H1 (cell line): ENCODE data around the gene MACROD2. TPM values are rescaled to one million over a fixed set of nuclear protein-coding genes. Genes with fewer than 3 reads are reported as not detected.

Source experiments
- CTCF ChIA-PET: fragments of 300-600 bp; sonication (Branson Sonifier 250); formaldehyde crosslinking; loops from one replicate; lab custom pipeline; 2021; ENCODE audit not compliant: partially characterized antibody; lab: Charles Lee
- POLR2A ChIA-PET: fragments of 300-600 bp; sonication (Branson Sonifier 250); formaldehyde crosslinking; loops from one replicate; lab custom pipeline; 2021; ENCODE audit warnings: inconsistent platforms; ENCODE audit not compliant: partially characterized antibody; lab: Charles Lee
- DNase-seq, 2 experiments: peaks; one replicate each; pipeline versions ENCODE4 v3.0.0 to v3.0.0-alpha.2; 2010 to 2022; ENCODE audit warnings: low spot score in 2 of 2, low read depth in 1 of 2, mixed read lengths in 1 of 2
- FAIRE-seq: peaks from 2 replicates; lab custom pipeline; 2011; peaks lifted over from hg19 to GRCh38; lab: Jason Lieb, UNC
- H2AFZ ChIP-seq: 2 replicates; pipeline ENCODE4 v1.8.1; 2012; ENCODE audit warnings: low read length, inconsistent platforms
- H2AK5ac ChIP-seq: 2 replicates; pipeline ENCODE4 v1.6.1; 2013; ENCODE audit warnings: low read depth, low read length
- H2BK120ac ChIP-seq: replicated peaks from 2 replicates; pipeline ENCODE3; 2013; ENCODE audit warnings: low read depth, low read length, inconsistent platforms
- H2BK12ac ChIP-seq: 2 replicates; pipeline ENCODE4 v1.6.1; 2013; ENCODE audit warnings: low read depth, low read length
- H2BK15ac ChIP-seq: 2 replicates; pipeline ENCODE4 v1.6.1; 2013; ENCODE audit warnings: low read length
- H2BK20ac ChIP-seq: 2 replicates; pipeline ENCODE4 v1.6.1; 2013; ENCODE audit warnings: low read length
- H2BK5ac ChIP-seq: 2 replicates; pipeline ENCODE4 v1.6.1; 2013; ENCODE audit warnings: low read depth, low read length
- H3K14ac ChIP-seq: 2 replicates; pipeline ENCODE4 v1.6.1; 2013; ENCODE audit warnings: inconsistent platforms; ENCODE audit not compliant: insufficient read length
- H3K18ac ChIP-seq: 2 replicates; pipeline ENCODE4 v1.6.1; 2013; ENCODE audit warnings: low read length; ENCODE audit errors: extremely low read depth
- H3K23ac ChIP-seq: 2 replicates; pipeline ENCODE4 v1.6.1; 2013; ENCODE audit warnings: inconsistent platforms; ENCODE audit not compliant: insufficient read length
- H3K23me2 ChIP-seq: 2 replicates; pipeline ENCODE4 v1.6.1; 2013; ENCODE audit warnings: low read depth, low read length
- H3K27ac ChIP-seq: 2 replicates; pipeline ENCODE4 v1.6.1; 2011; ENCODE audit warnings: low read depth, low read length, inconsistent platforms
- H3K27me3 ChIP-seq, 4 experiments: replicated peaks in 1 of 4; 1 replicate in 1 of 4; 2 replicates in 3 of 4; pipeline versions ENCODE4 v1.6.1 to v1.8.1; 2011 to 2013; ENCODE audit warnings: low read length in 3 of 4, mild to moderate bottlenecking in 3 of 4, inconsistent platforms in 2 of 4, mixed read lengths in 2 of 4, moderate library complexity in 1 of 4; ENCODE audit not compliant: control insufficient read depth in 3 of 4, insufficient read depth in 3 of 4; ENCODE audit errors: extremely low read depth in 1 of 4
- H3K36me3 ChIP-seq, 4 experiments: 2 replicates each; pipeline versions ENCODE4 v1.6.1 to v1.8.1; 2011 to 2013; ENCODE audit warnings: mild to moderate bottlenecking in 4 of 4, low read length in 3 of 4, moderate library complexity in 2 of 4, control low read depth in 1 of 4, inconsistent platforms in 1 of 4; ENCODE audit not compliant: insufficient read depth in 4 of 4, control insufficient read depth in 2 of 4
- H3K4ac ChIP-seq: replicated peaks from 2 replicates; pipeline ENCODE3; 2013; ENCODE audit warnings: low read length, low read depth, mixed read lengths, inconsistent platforms; ENCODE audit not compliant: insufficient read length
- H3K4me1 ChIP-seq, 4 experiments: replicated peaks in 1 of 4; 1 replicate in 1 of 4; 2 replicates in 3 of 4; pipeline versions ENCODE4 v1.6.1 to v1.8.1; 2011 to 2013; ENCODE audit warnings: low read length in 3 of 4, inconsistent platforms in 2 of 4, mixed read lengths in 1 of 4; ENCODE audit not compliant: insufficient read depth in 4 of 4, control insufficient read depth in 3 of 4
- H3K4me2 ChIP-seq, 2 experiments: 2 replicates each; pipeline versions ENCODE4 v1.6.1 to v1.8.1; 2011 to 2013; ENCODE audit warnings: low read depth in 2 of 2, low read length in 2 of 2, control low read depth in 1 of 2, inconsistent platforms in 1 of 2, mild to moderate bottlenecking in 1 of 2; ENCODE audit not compliant: insufficient read depth in 1 of 2
- H3K4me3 ChIP-seq, 4 experiments: fragments of 200-600, 300-600 bp in 1 of 4; sonication (generic), shearing (Covaris generic), sonication (Bioruptor Twin) in 1 of 4; 2 replicates each; pipeline versions ENCODE4 v1.5.1 to v1.8.1; 2011 to 2016; ENCODE audit warnings: low read length in 4 of 4, low read depth in 3 of 4, control low read depth in 2 of 4, inconsistent platforms in 2 of 4, mild to moderate bottlenecking in 2 of 4, mixed read lengths in 1 of 4, moderate library complexity in 1 of 4; ENCODE audit not compliant: insufficient read depth in 2 of 4; ENCODE audit errors: extremely low read depth in 1 of 4
- H3K56ac ChIP-seq: replicated peaks from 2 replicates; pipeline ENCODE3; 2013; ENCODE audit warnings: low read depth, mild to moderate bottlenecking, mixed read lengths, low read length, inconsistent platforms; ENCODE audit not compliant: insufficient read length
- H3K79me1 ChIP-seq: 2 replicates; pipeline ENCODE4 v1.6.1; 2013; ENCODE audit warnings: low read depth, low read length, control low read depth
- H3K79me2 ChIP-seq, 2 experiments: 2 replicates each; pipeline versions ENCODE4 v1.6.1 to v1.8.1; 2012 to 2013; ENCODE audit warnings: low read length in 2 of 2, mild to moderate bottlenecking in 2 of 2, inconsistent platforms in 1 of 2; ENCODE audit not compliant: insufficient read depth in 2 of 2, control insufficient read depth in 1 of 2
- H3K9ac ChIP-seq, 4 experiments: replicated peaks in 1 of 4; 1 replicate in 1 of 4; 2 replicates in 3 of 4; pipeline versions ENCODE4 v1.6.1 to v1.8.1; 2011 to 2013; ENCODE audit warnings: low read depth in 3 of 4, low read length in 3 of 4, control low read depth in 2 of 4, mild to moderate bottlenecking in 2 of 4, moderate library complexity in 2 of 4, inconsistent platforms in 1 of 4; ENCODE audit errors: extremely low read depth in 1 of 4
- H3K9me3 ChIP-seq, 2 experiments: 2 replicates each; pipeline versions ENCODE4 v1.6.1 to v1.8.1; 2012 to 2013; ENCODE audit warnings: mild to moderate bottlenecking in 2 of 2, moderate library complexity in 2 of 2, control low read depth in 1 of 2, inconsistent platforms in 1 of 2, low read depth in 1 of 2, low read length in 1 of 2, mixed read lengths in 1 of 2; ENCODE audit not compliant: insufficient read depth in 2 of 2
- H4K20me1 ChIP-seq, 2 experiments: replicated peaks in 1 of 2; 2 replicates each; pipeline versions ENCODE3 to v1.8.1; 2011 to 2013; ENCODE audit warnings: inconsistent platforms in 2 of 2, low read length in 2 of 2, mild to moderate bottlenecking in 1 of 2; ENCODE audit not compliant: insufficient read depth in 2 of 2, control insufficient read depth in 1 of 2
- H4K5ac ChIP-seq: 2 replicates; pipeline ENCODE4 v1.6.1; 2013; ENCODE audit warnings: low read length, low read depth, mixed read lengths, inconsistent platforms; ENCODE audit not compliant: insufficient read length
- H4K8ac ChIP-seq: 2 replicates; pipeline ENCODE4 v1.8.0; 2013; ENCODE audit warnings: mild to moderate bottlenecking, moderate library complexity, low read length, inconsistent platforms; ENCODE audit not compliant: insufficient read depth; ENCODE audit errors: extremely low read depth
- H4K91ac ChIP-seq: replicated peaks from 2 replicates; pipeline ENCODE3; 2013; ENCODE audit warnings: low read length, mixed read lengths, inconsistent platforms; ENCODE audit not compliant: insufficient read length
- BCL11A ChIP-seq, 2 experiments: IDR thresholded peaks; one replicate each; pipeline ENCODE4 v1.6.1; 2011; ENCODE audit warnings: low read depth in 2 of 2, low read length in 2 of 2, mild to moderate bottlenecking in 2 of 2
- BRCA1 ChIP-seq: IDR thresholded peaks from 2 replicates; pipeline ENCODE4 v1.6.1; 2012; ENCODE audit warnings: low read depth, low read length, improper control_type of control experiment
- GTF2F1 ChIP-seq: IDR thresholded peaks from 2 replicates; pipeline ENCODE4 v1.6.1; 2012; ENCODE audit warnings: low read depth, low read length, improper control_type of control experiment, borderline replicate concordance
- HDAC6 ChIP-seq: IDR thresholded peaks from one replicate; pipeline ENCODE4 v1.7.1; 2012; ENCODE audit warnings: low read depth, mild to moderate bottlenecking, inconsistent platforms, low read length, moderate library complexity
- KDM4A ChIP-seq: IDR thresholded peaks from one replicate; pipeline ENCODE4 v1.7.1; 2012; ENCODE audit warnings: low read depth, mild to moderate bottlenecking, moderate library complexity, low read length, inconsistent platforms; ENCODE audit not compliant: severe bottlenecking
- KDM5A ChIP-seq: fragments of 200-600 bp; IDR thresholded peaks from 2 replicates; pipeline ENCODE4 v1.7.1; 2012; ENCODE audit warnings: mild to moderate bottlenecking, low read length, inconsistent platforms, mixed read lengths
- NRF1 ChIP-seq: IDR thresholded peaks from 2 replicates; pipeline ENCODE4 v1.6.1; 2011; ENCODE audit warnings: mild to moderate bottlenecking, low read depth, low read length, improper control_type of control experiment
- POLR2A ChIP-seq, 2 experiments: IDR thresholded peaks; 1 replicate in 1 of 2; 2 replicates in 1 of 2; pipeline ENCODE4 v1.6.1; 2011; ENCODE audit warnings: low read depth in 2 of 2, low read length in 2 of 2, mild to moderate bottlenecking in 2 of 2; ENCODE audit errors: control extremely low read depth in 1 of 2
- RXRA ChIP-seq: IDR thresholded peaks from 2 replicates; pipeline ENCODE4 v1.6.1; 2011; ENCODE audit warnings: low read depth, mild to moderate bottlenecking, low read length, moderate library complexity; ENCODE audit not compliant: insufficient read depth
- SP2 ChIP-seq: IDR thresholded peaks from 2 replicates; pipeline ENCODE4 v1.6.1; 2012; ENCODE audit warnings: mild to moderate bottlenecking, low read length, inconsistent platforms
- TCF12 ChIP-seq: IDR thresholded peaks from 2 replicates; pipeline ENCODE4 v1.6.1; 2011; ENCODE audit warnings: low read depth, mild to moderate bottlenecking, low read length
- WGBS, 2 experiments: shearing (Covaris generic) in 1 of 2; methylation state at CpG; one replicate each; pipeline versions ENCODE4 v1.1.6 to v1.1.7; 2013 to 2015; ENCODE audit warnings: low lambda C conversion rate in 2 of 2, mixed read lengths in 2 of 2, inconsistent platforms in 1 of 2, low coverage in 1 of 2, missing lambda C conversion rate in 1 of 2; ENCODE audit not compliant: insufficient replicate concordance in 2 of 2, insufficient coverage in 1 of 2, insufficient read length in 1 of 2; ENCODE audit errors: extremely low coverage in 1 of 2, missing lambda C conversion rate in 1 of 2; 5-methylcytosine and 5-hydroxymethylcytosine counted together
- polyA plus RNA-seq, 7 experiments: library from polyadenylated mRNA; depleted of rRNA in 3 of 7; stranded (reverse) in 5 of 7; unstranded in 2 of 7; fragments of >200 nt in 5 of 7; fragments of 200-250 nt in 2 of 7; gene quantifications; 1 replicate in 5 of 7; 2 replicates in 1 of 7; 4 replicates in 1 of 7; pipeline versions ENCODE4 v1.2.1 to v1.2.3, GENCODE V29; 2011 to 2013; ENCODE audit warnings: missing spikeins in 2 of 7, mixed read lengths in 2 of 7
- total RNA-seq: library from RNA; stranded (reverse); fragmentation: NEBNext Ultra II Directional; extraction: Animal tissue kit (Norgen Biotek cat#: 25700); gene quantifications from 2 replicates; pipeline ENCODE4 v1.2.1, GENCODE V29; 2021

Gene MACROD2
- total and polyA plus RNA-seq, 2 of the 8 experiments (the other 6 are each of a cell fraction or from before 2014, with no cell fraction given): 0.70 to 3.9 TPM

- no peak for FAIRE-seq
- H3K79me1 ChIP-seq: no peaks in the 10 kb centered on the region
Measured at GRCh38 chr20:14407336-14407735, 412.0 kb downstream of the MACROD2 start.

More at GRCh38 chr20:14407336-14407735, 412.0 kb downstream of the MACROD2 start:
- Histone ChIP-seq H3K4ac (no peak overlapping the region), H2BK15ac (no peak overlapping the region), H3K27me3 (peaks cover 0 to 4% (median 2%) of the 10 kb centered on the region in 4 experiments; a peak in 4 of 7 replicates), H3K23ac (no peak overlapping the region), H3K36me3 (no peaks in the 10 kb centered on the region), H2AK5ac (no peak overlapping the region), H3K9ac (no peak overlapping the region), H3K23me2 (no peaks in the 10 kb centered on the region), H2AFZ (no peak overlapping the region), H3K9me3 (no peaks in the 10 kb centered on the region), H3K4me2 (no peak overlapping the region), H4K20me1 (no peaks in the 10 kb centered on the region), H3K14ac (no peak overlapping the region), H2BK120ac (no peak overlapping the region), H2BK12ac (no peak overlapping the region), H2BK5ac (no peak overlapping the region), H2BK20ac (no peak overlapping the region), H3K18ac (no peak overlapping the region), H3K56ac (no peak overlapping the region), H3K27ac (no peak overlapping the region), H4K8ac (no peak overlapping the region), H4K91ac (no peak overlapping the region), H3K4me1 (no peaks in the 10 kb centered on the region), H3K4me3 (no peak overlapping the region), H4K5ac (no peak overlapping the region), H3K79me2 (no peaks in the 10 kb centered on the region)
- WGBS, 2 experiments: 93% methylated on average over 3 of the region's 3 CpGs; no CpG with 5 or more reads in 1 of the 2 experiments
- ChIA-PET CTCF (interaction anchor here (1.3 kb wide), 1 partner anchor 9 kb away, joined by 3 read pairs; no protein-coding TSS in a partner anchor), POLR2A (no interaction called here)
- no peak for TF ChIP-seq NRF1
- no peak for TF ChIP-seq HDAC6
- TF ChIP-seq BCL11A (IDR thresholded peaks at IDR 0.05; ENCODE audit: low read depth in 2 of 2, low read length in 2 of 2): no peak
- TF ChIP-seq GTF2F1: no peak
- no peak for TF ChIP-seq KDM4A
- TF ChIP-seq TCF12: no peak
- no peak for TF ChIP-seq BRCA1
- no peak for TF ChIP-seq RXRA
- no peak for TF ChIP-seq POLR2A (IDR thresholded peaks at IDR 0.05; ENCODE audit: control extremely low read depth in 1 of 2, low read depth in 2 of 2, low read length in 2 of 2)
- no peak for TF ChIP-seq SP2
- no peak for TF ChIP-seq KDM5A
- no peak for DNase-seq
